CD14-positive monocyte (primary cell): Measurements from ENCODE around the gene NBEAL1. TPM values are rescaled to one million over a fixed set of nuclear protein-coding genes. Genes with fewer than 3 reads are reported as not detected.

ENCODE experiments used
- DNase-seq, 3 donors: peaks; one replicate each; pipeline ENCODE4 v3.0.0-alpha.2; 2011 to 2022
- H2AFZ ChIP-seq: 2 replicates; pipeline ENCODE4 v1.6.0; 2012; ENCODE audit warnings: mild to moderate bottlenecking, low read depth, low read length, inconsistent platforms; ENCODE audit not compliant: insufficient read depth, poor library complexity, severe bottlenecking
- H3K27ac ChIP-seq, 2 donors: 1 replicate in 1 of 2; 2 replicates in 1 of 2; pipeline ENCODE4 v1.5.1; 2012 to 2013; ENCODE audit warnings: low read length in 2 of 2, control low read depth in 1 of 2, inconsistent platforms in 1 of 2, low read depth in 1 of 2, mild to moderate bottlenecking in 1 of 2
- H3K27me3 ChIP-seq, 2 donors: one replicate each; pipeline versions ENCODE4 v1.6.0 to v1.6.1; 2011 to 2013; ENCODE audit warnings: low read length in 2 of 2; ENCODE audit not compliant: control insufficient read depth in 2 of 2, insufficient read depth in 2 of 2
- H3K36me3 ChIP-seq, 2 donors: replicated peaks in 1 of 2; 1 replicate in 1 of 2; 2 replicates in 1 of 2; pipeline versions ENCODE4 v1.5.1 to v1.6.1; 2012 to 2013; ENCODE audit warnings: low read length in 2 of 2, control low read depth in 1 of 2, inconsistent platforms in 1 of 2, mild to moderate bottlenecking in 1 of 2; ENCODE audit not compliant: insufficient read depth in 2 of 2, control insufficient read depth in 1 of 2
- H3K4me1 ChIP-seq, 2 donors: 1 replicate in 1 of 2; 2 replicates in 1 of 2; pipeline versions ENCODE4 v1.5.1 to v1.6.1; 2012 to 2013; ENCODE audit warnings: low read length in 2 of 2, control low read depth in 1 of 2, inconsistent platforms in 1 of 2, mild to moderate bottlenecking in 1 of 2, moderate library complexity in 1 of 2; ENCODE audit not compliant: insufficient read depth in 2 of 2, control insufficient read depth in 1 of 2
- H3K4me2 ChIP-seq: replicated peaks from 2 replicates; pipeline ENCODE3; 2012; ENCODE audit warnings: low read length, moderate library complexity, mild to moderate bottlenecking; ENCODE audit not compliant: poor library complexity, severe bottlenecking; ENCODE audit errors: extremely low read depth
- H3K4me3 ChIP-seq, 3 experiments: fragments of 200-600 bp in 1 of 3; sonication (generic) in 1 of 3; replicated peaks in 1 of 3; 1 replicate in 2 of 3; 2 replicates in 1 of 3; pipeline ENCODE4 v1.5.1; 2011 to 2013; ENCODE audit warnings: low read length in 3 of 3, mild to moderate bottlenecking in 3 of 3, control low read depth in 2 of 3, low read depth in 2 of 3, inconsistent platforms in 1 of 3, moderate library complexity in 1 of 3
- H3K79me2 ChIP-seq: 2 replicates; pipeline ENCODE4 v1.6.0; 2012; ENCODE audit warnings: mild to moderate bottlenecking, control low read depth, inconsistent platforms, low read length, moderate library complexity; ENCODE audit not compliant: insufficient read depth
- H3K9ac ChIP-seq: 2 replicates; pipeline ENCODE4 v1.6.0; 2017; ENCODE audit warnings: low read length, mild to moderate bottlenecking; ENCODE audit not compliant: insufficient read depth, poor library complexity, severe bottlenecking
- H3K9me3 ChIP-seq, 2 donors: replicated peaks in 1 of 2; 1 replicate in 1 of 2; 2 replicates in 1 of 2; pipeline versions ENCODE4 v1.5.1 to v1.6.1; 2012 to 2013; ENCODE audit warnings: low read length in 2 of 2, control low read depth in 1 of 2; ENCODE audit not compliant: control insufficient read depth in 1 of 2, insufficient read depth in 1 of 2
- H4K20me1 ChIP-seq: 2 replicates; pipeline ENCODE4 v1.6.0; 2012; ENCODE audit warnings: mild to moderate bottlenecking, low read length, control low read depth, moderate library complexity; ENCODE audit not compliant: insufficient read depth
- H3K27ac Mint-ChIP-seq, 7 donors: one replicate each; pipeline ENCODE4 v1.8.0; 2020; ENCODE audit warnings: mild to moderate bottlenecking in 7 of 7, mixed read lengths in 7 of 7, moderate library complexity in 6 of 7, inconsistent platforms in 2 of 7
- H3K27me3 Mint-ChIP-seq, 3 donors: one replicate each; pipeline ENCODE4 v1.8.0; 2021 to 2022; ENCODE audit warnings: low read depth in 3 of 3, mild to moderate bottlenecking in 3 of 3, mixed read lengths in 3 of 3, moderate library complexity in 3 of 3, inconsistent platforms in 1 of 3
- H3K36me3 Mint-ChIP-seq, 2 donors: one replicate each; pipeline ENCODE4 v1.8.0; 2020; ENCODE audit warnings: mixed read lengths in 2 of 2, inconsistent platforms in 1 of 2, mild to moderate bottlenecking in 1 of 2
- H3K4me1 Mint-ChIP-seq: one replicate; pipeline ENCODE4 v1.8.0; 2020; ENCODE audit warnings: mild to moderate bottlenecking, mixed read lengths
- H3K4me3 Mint-ChIP-seq, 2 donors: one replicate each; pipeline ENCODE4 v1.8.0; 2020; ENCODE audit warnings: mild to moderate bottlenecking in 2 of 2, mixed read lengths in 2 of 2, moderate library complexity in 1 of 2
- H3K9me3 Mint-ChIP-seq, 7 donors: one replicate each; pipeline ENCODE4 v1.8.0; 2020 to 2022; ENCODE audit warnings: mixed read lengths in 7 of 7, mild to moderate bottlenecking in 6 of 7, moderate library complexity in 6 of 7, inconsistent platforms in 2 of 7
- CTCF ChIP-seq: fragments of 200-600 bp; IDR thresholded peaks from one replicate; pipeline ENCODE4 v1.8.0; 2022; ENCODE audit warnings: antibody characterized with exemption, mild to moderate bottlenecking
- WGBS: methylation state at CpG from one replicate; pipeline ENCODE4 v1.1.5; 2013; ENCODE audit warnings: missing lambda C conversion rate; ENCODE audit not compliant: insufficient coverage; 5-methylcytosine and 5-hydroxymethylcytosine counted together
- intact Hi-C, 2 donors: fragments of 100-400 bp; cut with micrococcal nuclease; formaldehyde crosslinking; loops; one replicate each; pipeline versions ENCODE4 v1.15.0 to v1.15.1; 2023
- polyA plus RNA-seq, 3 donors: library from polyadenylated mRNA; depleted of rRNA in 1 of 3; unstranded in 2 of 3; stranded (reverse) in 1 of 3; fragments of 300-500 nt in 2 of 3; fragments of >200 nt in 1 of 3; fragmentation: Illumina TruSeq in 2 of 3; gene quantifications; 1 replicate in 2 of 3; 2 replicates in 1 of 3; pipeline ENCODE4 v1.2.3, GENCODE V29; 2012 to 2021

The NBEAL1 gene
- polyA plus RNA-seq, 3 donors: 2.5 to 5.3 (median 4.4) TPM

- Histone ChIP-seq H3K4me1 (no peaks in the 10 kb centered on the region), H3K27ac (no peak overlapping the region), H3K79me2 (no peaks in the 10 kb centered on the region), H3K4me3 (no peak overlapping the region), H4K20me1 (no peaks in the 10 kb centered on the region), H2AFZ (no peak overlapping the region), H3K9ac (no peak overlapping the region), H3K27me3 (no peaks in the 10 kb centered on the region), H3K9me3 (no peaks in the 10 kb centered on the region), H3K4me2 (no peak overlapping the region), H3K36me3 (no peaks in the 10 kb centered on the region)
- no peak for TF ChIP-seq CTCF
- Mint-ChIP-seq H3K27me3 (no peaks in the 10 kb centered on the region), H3K27ac (no peak overlapping the region), H3K4me1 (peaks cover 2% of the 10 kb centered on the region), H3K4me3 (no peak overlapping the region), H3K36me3 (peaks cover 2 to 3% of the 10 kb centered on the region in 2 donors), H3K9me3 (no peaks in the 10 kb centered on the region)
- intact Hi-C loops: no loop called here
- no peak for DNase-seq
These were observed 18.7 kb downstream of the NBEAL1 start for GRCh38 chr2:203033395-203033794.

GRCh38 chr2:203035879-203036470 lies 21.3 kb downstream of the NBEAL1 start:
- H3K27me3 ChIP-seq: no peaks in the 10 kb centered on the region
- H3K4me3 Mint-ChIP-seq: no peak overlapping the region
- no peaks in the 10 kb centered on the region for H3K9me3 Mint-ChIP-seq
- no peak for TF ChIP-seq CTCF
- H3K4me3 ChIP-seq: no peak overlapping the region
- H3K27me3 Mint-ChIP-seq: no peaks in the 10 kb centered on the region
- no peak overlapping the region for H3K4me2 ChIP-seq
- no peaks in the 10 kb centered on the region for H4K20me1 ChIP-seq
- H3K27ac Mint-ChIP-seq: no peak overlapping the region
- H2AFZ ChIP-seq: no peak overlapping the region
- H3K4me1 Mint-ChIP-seq: peaks cover 2% of the 10 kb centered on the region
- no peaks in the 10 kb centered on the region for H3K9me3 ChIP-seq
- no peaks in the 10 kb centered on the region for H3K36me3 ChIP-seq
- no peak overlapping the region for H3K9ac ChIP-seq
- no peaks in the 10 kb centered on the region for H3K79me2 ChIP-seq
- no peak for DNase-seq
- peaks cover 6 to 8% of the 10 kb centered on the region in 2 donors for H3K36me3 Mint-ChIP-seq
- no peak overlapping the region for H3K27ac ChIP-seq
- intact Hi-C loops: no loop called here
- H3K4me1 ChIP-seq: no peaks in the 10 kb centered on the region
- WGBS: no CpG with 5 or more reads among the region's 3 CpGs
